CD4-positive, alpha-beta T cell treated with Interleukin-15 for 4 hours (primary cell): ENCODE measurements around the gene ATP2B2.

Source experiments
- DNase-seq: peaks from one replicate; pipeline ENCODE4 v3.0.0-alpha.2; 2020; ENCODE audit warnings: low spot score

Gene ATP2B2

GRCh38 chr3:10400050-10400748 lies 105.2 kb downstream of the ATP2B2 start:
- DNase-seq, result no peak

- DNase-seq, result no peak
Observed at GRCh38 chr3:10399634-10400033, 105.8 kb downstream of the ATP2B2 start.

- DNase-seq, result no peak
Observed at GRCh38 chr3:10398341-10398740, 107.0 kb downstream of the ATP2B2 start.

GRCh38 chr3:10397879-10398278 lies 107.5 kb downstream of the ATP2B2 start:
- DNase-seq, result no peak

GRCh38 chr3:10396931-10397330 lies 108.5 kb downstream of the ATP2B2 start:
- no peak for DNase-seq

- DNase-seq, result no peak
Observed at GRCh38 chr3:10396083-10396482, 109.3 kb downstream of the ATP2B2 start.

- DNase-seq, result peak; percentile 36
Observed at GRCh38 chr3:10395671-10396070, 109.7 kb downstream of the ATP2B2 start.

GRCh38 chr3:10395196-10395595 lies 110.2 kb downstream of the ATP2B2 start:
- no peak for DNase-seq

- no peak for DNase-seq
Observed at GRCh38 chr3:10394491-10395025, 110.8 kb downstream of the ATP2B2 start.

- DNase-seq, result no peak
Observed at GRCh38 chr3:10393514-10393913, 111.9 kb downstream of the ATP2B2 start.

GRCh38 chr3:10392906-10393461 lies 112.4 kb downstream of the ATP2B2 start:
- DNase-seq, result no peak

GRCh38 chr3:10392244-10392643 lies 113.1 kb downstream of the ATP2B2 start:
- DNase-seq, result no peak

- no peak for DNase-seq
Observed at GRCh38 chr3:10391391-10391790, 114.0 kb downstream of the ATP2B2 start.

GRCh38 chr3:10390641-10391373 lies 114.6 kb downstream of the ATP2B2 start:
- no peak for DNase-seq

GRCh38 chr3:10389995-10390394 lies 115.4 kb downstream of the ATP2B2 start:
- no peak for DNase-seq

- no peak for DNase-seq
Observed at GRCh38 chr3:10389339-10389738, 116.0 kb downstream of the ATP2B2 start.

GRCh38 chr3:10387881-10388609 lies 117.3 kb downstream of the ATP2B2 start:
- no peak for DNase-seq

GRCh38 chr3:10386121-10386520 lies 119.3 kb downstream of the ATP2B2 start:
- DNase-seq, result no peak

GRCh38 chr3:10384541-10385360 lies 120.6 kb downstream of the ATP2B2 start:
- no peak for DNase-seq

- DNase-seq, result no peak
Observed at GRCh38 chr3:10383850-10384248, 121.5 kb downstream of the ATP2B2 start.
